ENCODE data around the gene CUL4B. TPM values are rescaled to one million over a fixed set of nuclear protein-coding genes. Genes with fewer than 3 reads are reported as not detected.

Gene CUL4B
- total RNA-seq, 2 donors from 2014 or later: 47.7 to 51.8 TPM

GRCh38 chrX:120561634-120562568, 1.1 kb upstream of the CUL4B start:
- H3K4me3 ChIP-seq (ENCODE audit: low read length): peak overlapping the region; percentile 93
- Mint-ChIP-seq H3K4me1 (peaks cover 6% of the 10 kb centered on the region), H3K4me3 (peak overlapping the region; percentile 80), H3K27me3 (ENCODE audit: insufficient read depth) (no peaks in the 10 kb centered on the region), H3K9me3 (peaks cover 47% of the 10 kb centered on the region), H3K27ac (peak overlapping the region; percentile 93), H3K36me3 (ENCODE audit: low read depth) (peaks cover 7% of the 10 kb centered on the region)
- H3K36me3 ChIP-seq (ENCODE audit: control insufficient read depth, insufficient read depth, low read length): peaks cover 9% of the 10 kb centered on the region
- peak overlapping the region; percentile 53 for H3K9ac ChIP-seq (ENCODE audit: extremely low read depth, low read length, poor library complexity, severe bottlenecking)
- H3K27me3 ChIP-seq (ENCODE audit: control insufficient read depth, insufficient read depth, low read length, poor library complexity, severe bottlenecking): no peaks in the 10 kb centered on the region
- 0 to 8% methylated on average over 2 to 11 of the region's 12 CpGs for WGBS, 2 experiments (ENCODE audit: insufficient coverage in 1 of 2, insufficient read length in 1 of 2)
- peak overlapping the region; percentile 66 for H3K27ac ChIP-seq (ENCODE audit: low read depth, low read length)
- no peaks in the 10 kb centered on the region for H3K4me1 ChIP-seq (ENCODE audit: control insufficient read depth, insufficient read depth, low read length)
- DNase-seq: no peak
- no peak for TF ChIP-seq CTCF (conservative IDR thresholded peaks at IDR 0.05)
- no peaks in the 10 kb centered on the region for H3K9me3 ChIP-seq (ENCODE audit: control insufficient read depth, low read length)

- Histone ChIP-seq H3K4me3 (ENCODE audit: low read length) (peak overlapping the region; percentile 93), H3K9me3 (ENCODE audit: control insufficient read depth, low read length) (no peaks in the 10 kb centered on the region), H3K27ac (ENCODE audit: low read depth, low read length) (peak overlapping the region; percentile 97), H3K4me1 (ENCODE audit: control insufficient read depth, insufficient read depth, low read length) (no peaks in the 10 kb centered on the region), H3K36me3 (ENCODE audit: control insufficient read depth, insufficient read depth, low read length) (peaks cover 14% of the 10 kb centered on the region), H3K9ac (ENCODE audit: extremely low read depth, low read length, poor library complexity, severe bottlenecking) (peak overlapping the region; percentile 88), H3K27me3 (ENCODE audit: control insufficient read depth, insufficient read depth, low read length, poor library complexity, severe bottlenecking) (no peaks in the 10 kb centered on the region)
- Mint-ChIP-seq H3K4me3 (peak overlapping the region; percentile 80), H3K9me3 (peaks cover 42% of the 10 kb centered on the region), H3K27ac (peak overlapping the region; percentile 93), H3K4me1 (peaks cover 6% of the 10 kb centered on the region), H3K36me3 (ENCODE audit: low read depth) (peaks cover 13% of the 10 kb centered on the region), H3K27me3 (ENCODE audit: insufficient read depth) (no peaks in the 10 kb centered on the region)
- no peak for TF ChIP-seq CTCF (conservative IDR thresholded peaks at IDR 0.05)
- DNase-seq: no peak
- 0 to 7% methylated on average over 3 to 8 of the region's 10 CpGs for WGBS, 2 experiments (ENCODE audit: insufficient coverage in 1 of 2, insufficient read length in 1 of 2)
Measured at GRCh38 chrX:120560405-120560841, 339 bp downstream of the CUL4B start.

- H3K36me3 Mint-ChIP-seq (ENCODE audit: low read depth): peaks cover 15% of the 10 kb centered on the region
- peaks cover 6% of the 10 kb centered on the region for H3K4me1 Mint-ChIP-seq
- no peak overlapping the region for H3K27ac ChIP-seq (ENCODE audit: low read depth, low read length)
- no peak for TF ChIP-seq CTCF (conservative IDR thresholded peaks at IDR 0.05)
- peak overlapping the region; percentile 93 for H3K4me3 ChIP-seq (ENCODE audit: low read length)
- H3K9me3 Mint-ChIP-seq: peaks cover 39% of the 10 kb centered on the region
- no peaks in the 10 kb centered on the region for H3K4me1 ChIP-seq (ENCODE audit: control insufficient read depth, insufficient read depth, low read length)
- peaks cover 14% of the 10 kb centered on the region for H3K36me3 ChIP-seq (ENCODE audit: control insufficient read depth, insufficient read depth, low read length)
- peak overlapping the region; percentile 88 for H3K9ac ChIP-seq (ENCODE audit: extremely low read depth, low read length, poor library complexity, severe bottlenecking)
- no peaks in the 10 kb centered on the region for H3K27me3 ChIP-seq (ENCODE audit: control insufficient read depth, insufficient read depth, low read length, poor library complexity, severe bottlenecking)
- WGBS, 2 experiments (ENCODE audit: insufficient coverage in 1 of 2, insufficient read length in 1 of 2): 3% methylated on average over 5 of the region's 7 CpGs; no CpG with 5 or more reads in 1 of the 2 experiments
- peak overlapping the region; percentile 93 for H3K27ac Mint-ChIP-seq
- no peak for DNase-seq
- no peaks in the 10 kb centered on the region for H3K9me3 ChIP-seq (ENCODE audit: control insufficient read depth, low read length)
- peak overlapping the region; percentile 80 for H3K4me3 Mint-ChIP-seq
- no peaks in the 10 kb centered on the region for H3K27me3 Mint-ChIP-seq (ENCODE audit: insufficient read depth)
Measured at GRCh38 chrX:120559804-120560203, 958 bp downstream of the CUL4B start.
